Muscle of back (tissue), 11 donors: ENCODE results near the gene SLC4A5. TPM values are rescaled to one million over a fixed set of nuclear protein-coding genes. Genes with fewer than 3 reads are reported as not detected.
"Not testable (repeated sequence)": the region's sequence is repeated elsewhere in the genome, so short reads cannot be mapped to it uniquely, and the experiment has no call there.

Experiments used
- DNase-seq, 3 donors: peaks; one replicate each; pipeline versions ENCODE4 v3.0.0 to v3.0.0-alpha.2; 2013
- polyA plus RNA-seq, 10 donors: library from polyadenylated mRNA; unstranded; fragments of 120-200 nt; gene quantifications; one replicate each; pipeline ENCODE4 v1.2.1, GENCODE V29; 2013; ENCODE audit not compliant: insufficient read length in 10 of 10

Gene SLC4A5
- polyA plus RNA-seq, 10 donors = 1.4 to 3.9 (median 2.2) TPM

DNA sequence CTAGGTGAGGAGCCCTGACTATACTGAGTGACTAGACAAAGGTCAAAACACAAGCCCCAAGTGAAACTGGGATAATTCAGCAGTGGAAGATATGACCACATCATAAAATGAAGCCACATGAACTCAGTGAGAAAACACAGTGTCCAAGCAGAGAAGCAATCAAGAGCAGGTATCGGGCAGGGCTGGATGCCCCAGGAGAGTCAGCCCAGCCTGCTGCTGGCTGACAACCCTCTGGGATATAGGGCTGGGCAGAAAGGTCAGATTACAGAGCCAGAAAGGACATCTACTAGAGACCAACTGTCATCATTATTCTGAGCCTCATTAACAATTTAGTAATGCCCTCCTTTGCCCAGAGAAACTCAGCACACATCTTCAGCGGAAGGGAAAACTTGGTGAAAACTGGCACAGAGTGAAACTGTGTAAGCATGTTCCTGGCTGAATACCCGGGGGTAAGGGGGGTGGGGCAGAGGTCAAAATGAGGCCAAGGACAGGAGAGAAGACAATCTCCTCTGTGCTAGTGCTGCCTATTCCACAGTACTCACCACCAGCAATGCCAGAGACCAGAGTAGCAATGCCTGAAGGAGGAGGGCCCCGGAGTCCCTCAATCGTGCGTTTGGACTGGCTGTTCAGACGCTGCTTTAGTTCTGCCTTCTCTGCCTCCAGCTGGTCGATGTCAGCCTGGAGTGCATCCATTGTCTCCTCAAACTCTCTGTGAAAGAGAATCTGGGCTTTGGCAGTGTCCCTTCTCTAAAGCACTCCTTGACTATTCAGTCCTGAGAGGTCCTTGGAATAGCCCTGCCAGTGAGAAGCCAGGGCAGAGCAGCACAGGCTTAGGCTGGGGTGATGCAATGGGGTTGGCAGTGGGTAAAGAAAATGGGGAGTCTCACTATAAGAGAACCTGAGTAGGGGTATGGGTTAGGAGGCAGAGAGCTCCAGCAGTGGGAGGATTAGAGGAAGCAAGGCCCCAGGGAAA lies 21.6 kb upstream of the SLC4A5 start:
- no peak for DNase-seq

DNA sequence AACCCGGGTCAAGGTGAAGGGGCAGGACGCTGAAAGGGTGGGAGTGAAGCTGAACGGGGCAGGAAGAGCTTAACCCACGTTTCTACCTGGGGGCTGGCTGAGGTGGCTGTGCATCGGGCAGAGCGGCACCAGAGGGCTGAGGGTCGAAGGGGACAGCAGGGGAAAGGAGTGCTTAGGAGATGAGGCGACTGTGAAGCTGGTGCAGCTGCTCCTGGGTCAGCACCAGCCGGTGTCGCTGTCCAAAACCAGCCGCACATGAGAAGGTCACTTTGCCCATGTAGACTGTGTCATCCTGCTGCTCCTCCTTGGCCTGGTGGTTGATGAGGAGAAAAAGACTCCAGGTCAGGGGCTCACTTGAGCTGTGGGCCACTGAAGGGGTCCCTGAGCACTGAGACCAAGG lies 18.1 kb upstream of the SLC4A5 start:
- no peak for DNase-seq

DNA sequence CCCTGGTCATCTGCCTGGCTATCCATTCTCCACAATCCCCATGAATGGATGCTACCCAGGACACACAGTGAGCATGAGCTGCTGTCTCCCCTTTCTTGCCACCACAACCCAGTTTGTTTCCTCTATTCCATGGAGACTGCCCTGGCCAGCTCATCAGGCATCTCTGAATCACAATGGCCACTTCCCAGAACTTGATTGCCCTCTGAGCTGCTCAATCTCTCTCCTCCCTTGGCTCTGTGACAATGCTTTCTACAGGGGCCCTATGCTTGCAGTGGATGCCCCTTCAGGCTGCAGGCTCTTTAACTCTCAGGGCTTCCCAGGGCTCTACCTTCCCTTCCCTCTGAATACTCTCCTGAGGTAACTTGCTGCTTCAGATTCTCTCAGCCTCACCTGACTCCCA lies 14.4 kb upstream of the SLC4A5 start:
- no peak for DNase-seq

DNA sequence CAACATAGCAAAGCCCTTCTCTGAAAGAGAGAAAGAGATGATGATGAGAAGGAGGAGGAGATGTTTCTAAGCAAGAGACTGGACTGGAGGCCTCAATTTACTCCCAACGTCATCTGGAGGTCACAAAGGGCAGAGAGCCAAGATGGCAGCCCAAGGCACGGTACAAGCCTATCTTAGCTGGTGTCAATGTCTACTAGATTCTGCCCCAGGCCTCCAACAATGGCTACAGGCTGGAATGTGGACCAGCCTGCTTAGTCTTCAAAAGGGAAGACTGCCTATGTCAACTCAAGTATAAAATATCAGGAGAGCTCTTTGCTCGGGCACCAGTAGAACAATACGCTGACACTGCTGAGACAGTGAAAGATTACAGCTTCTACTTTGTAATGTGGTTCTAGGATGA lies 6.7 kb upstream of the SLC4A5 start:
- DNase-seq = no peak

DNA sequence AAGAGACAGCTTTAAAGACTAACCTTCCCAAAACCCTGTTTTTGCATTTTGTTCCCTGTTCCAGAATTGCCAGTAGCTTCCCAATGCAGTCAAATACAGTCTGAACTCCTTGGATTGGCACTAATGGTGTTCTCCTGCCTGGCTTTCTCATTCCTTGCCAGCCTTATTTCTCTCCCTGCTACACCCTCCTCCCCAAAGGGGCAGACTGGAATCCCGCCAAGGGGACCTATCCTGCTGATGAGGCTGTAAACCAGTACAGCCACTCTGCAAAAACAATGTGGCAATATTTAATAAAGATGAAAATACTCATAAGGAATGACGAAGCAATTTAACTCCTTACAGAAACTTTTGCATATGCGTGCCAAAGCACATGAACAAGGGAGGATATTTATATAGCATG lies 4.5 kb upstream of the SLC4A5 start:
- no peak for DNase-seq

DNA sequence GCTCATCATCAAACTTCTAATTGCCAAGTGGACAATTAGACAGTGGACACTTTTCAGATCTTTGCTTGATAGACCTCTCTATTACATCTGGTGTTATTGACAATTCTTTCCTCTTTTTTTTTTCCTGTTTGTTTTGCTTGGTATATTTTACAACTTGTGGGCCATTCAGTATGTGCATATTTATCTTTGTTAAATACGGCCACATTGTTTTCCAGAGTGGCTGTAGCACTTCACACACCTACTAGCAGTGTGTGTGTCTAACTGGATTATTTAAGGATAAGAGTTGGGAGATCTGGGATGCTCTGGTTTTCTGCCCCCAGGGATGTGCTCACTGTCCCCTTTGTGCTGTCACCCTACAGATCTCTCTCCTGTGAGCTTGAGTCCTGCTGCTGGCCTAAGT lies 4.1 kb upstream of the SLC4A5 start:
- no peak for DNase-seq

DNA sequence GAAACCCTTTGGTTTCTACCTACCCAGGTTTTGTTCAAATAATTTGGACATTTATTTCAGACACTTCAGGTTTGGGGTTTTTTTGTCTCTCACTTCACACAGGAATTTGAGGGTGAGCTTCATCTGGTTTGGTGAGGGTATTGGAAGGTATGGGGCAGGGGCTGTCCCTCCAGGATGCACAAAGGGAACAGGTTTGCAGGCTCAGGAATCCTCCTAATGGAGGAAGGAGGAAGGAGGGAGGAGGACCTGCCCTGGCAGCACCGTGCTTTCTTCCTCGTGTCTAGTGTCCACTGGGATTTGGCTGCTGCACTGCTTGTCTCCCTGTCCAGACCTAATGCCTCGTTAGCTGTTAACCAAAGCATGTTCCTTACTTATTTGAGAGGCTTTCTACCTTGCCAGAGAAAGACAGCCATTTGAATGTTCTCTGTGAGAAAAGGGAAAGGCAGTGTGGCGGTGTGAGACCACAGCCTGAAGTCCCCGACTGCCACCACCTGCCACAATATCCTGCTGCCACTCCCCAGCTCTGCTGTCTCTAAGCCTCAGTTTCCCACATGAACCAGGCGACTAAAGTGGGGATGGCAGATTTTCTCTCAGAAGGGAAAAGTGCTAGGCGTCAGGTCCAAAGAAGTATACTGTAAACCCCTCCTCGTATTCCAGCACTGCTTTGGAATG lies 2.2 kb upstream of the SLC4A5 start:
- DNase-seq = no peak

DNA sequence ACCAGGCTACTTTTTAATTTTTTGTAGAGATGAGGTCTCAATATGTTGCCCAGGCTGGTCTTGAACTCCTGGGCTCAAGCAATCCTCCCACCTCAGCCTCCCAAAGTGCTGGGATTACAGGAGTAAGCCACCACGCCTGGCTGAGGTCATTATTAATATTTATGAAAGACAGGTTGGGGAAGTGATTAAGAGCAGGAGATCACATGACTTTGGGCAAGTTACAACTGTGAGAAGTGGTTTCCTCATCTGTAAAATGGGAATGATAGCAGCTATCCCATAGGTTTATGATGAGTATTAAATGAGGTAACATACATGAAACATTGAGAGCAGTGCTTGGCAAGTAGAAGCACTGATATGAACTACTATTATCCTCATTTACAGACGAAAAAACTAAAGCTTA lies 7.0 kb downstream of the SLC4A5 start:
- not testable (repeated sequence) for DNase-seq

DNA sequence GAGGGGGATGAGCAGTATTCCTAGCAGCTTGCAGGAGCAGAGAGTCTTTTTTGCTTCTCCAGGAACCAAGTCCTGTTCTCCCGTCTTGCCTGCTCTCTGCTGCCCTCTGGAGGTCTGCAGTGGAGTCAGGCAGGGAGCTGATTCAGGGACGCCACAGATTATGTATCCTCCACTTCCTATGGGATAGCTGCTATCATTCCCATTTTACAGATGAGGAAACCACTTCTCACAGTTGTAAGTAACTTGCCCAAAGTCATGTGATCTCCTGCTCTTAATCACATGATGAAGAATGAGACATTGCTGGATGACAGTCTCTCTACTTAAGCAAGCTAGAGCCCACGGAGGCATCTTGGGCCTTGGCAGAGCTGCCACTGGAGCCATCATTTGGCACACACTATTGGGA lies 8.3 kb downstream of the SLC4A5 start:
- peak; percentile 65 to 87 (median 86) for DNase-seq

DNA sequence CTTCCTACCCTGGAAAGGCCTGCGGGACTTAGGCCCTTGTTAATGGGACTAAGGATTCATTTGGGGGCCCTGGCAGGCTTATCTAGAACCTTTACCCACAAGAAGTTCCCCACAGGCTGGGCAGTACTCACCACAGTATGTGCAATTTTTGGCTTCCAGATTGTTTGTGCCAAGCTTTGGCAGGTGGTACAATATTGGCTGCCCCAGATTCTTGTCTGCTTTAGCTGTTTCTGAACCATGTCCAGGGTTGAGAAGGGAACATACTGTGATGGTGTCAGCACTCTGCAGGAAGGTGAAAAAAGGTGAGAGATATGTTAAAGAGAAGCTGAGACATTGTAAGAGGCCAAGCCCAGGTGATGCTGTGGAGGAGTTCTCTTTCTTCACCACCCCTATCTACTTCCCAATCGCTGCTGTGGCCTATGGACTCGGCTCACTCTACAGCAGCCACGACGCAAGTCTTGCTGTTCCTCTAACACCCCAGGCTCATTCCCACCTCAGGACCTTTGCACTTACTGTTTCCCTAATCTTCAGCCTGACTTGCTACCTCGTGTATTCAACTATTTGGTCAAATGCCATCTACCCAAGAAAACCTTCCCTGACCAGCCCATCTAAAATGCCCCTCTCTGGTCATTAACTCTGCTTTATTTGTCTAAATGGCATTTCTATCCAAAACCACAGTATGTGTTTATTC lies 9.2 kb downstream of the SLC4A5 start:
- no peak for DNase-seq

DNA sequence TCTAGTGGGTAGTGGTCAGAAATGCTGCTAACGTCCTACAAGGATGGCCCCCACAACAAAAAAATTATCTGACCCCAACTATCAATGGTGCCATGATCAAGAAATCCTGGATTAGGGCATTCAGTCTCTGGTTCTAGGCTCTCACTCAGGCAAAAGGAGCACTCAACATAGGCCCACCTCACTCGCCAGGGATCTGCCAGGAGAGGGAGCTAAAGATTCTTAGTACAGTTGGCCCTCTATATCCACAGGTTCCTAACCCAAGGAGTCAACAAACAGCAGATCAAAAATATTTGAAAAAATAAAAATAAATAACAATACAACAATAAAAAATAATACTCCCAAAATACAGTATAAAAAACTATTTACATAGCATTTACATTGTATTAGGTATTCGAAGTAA lies 10.0 kb downstream of the SLC4A5 start:
- DNase-seq = peak in 2 of 3 donors; percentile 3 to 19

DNA sequence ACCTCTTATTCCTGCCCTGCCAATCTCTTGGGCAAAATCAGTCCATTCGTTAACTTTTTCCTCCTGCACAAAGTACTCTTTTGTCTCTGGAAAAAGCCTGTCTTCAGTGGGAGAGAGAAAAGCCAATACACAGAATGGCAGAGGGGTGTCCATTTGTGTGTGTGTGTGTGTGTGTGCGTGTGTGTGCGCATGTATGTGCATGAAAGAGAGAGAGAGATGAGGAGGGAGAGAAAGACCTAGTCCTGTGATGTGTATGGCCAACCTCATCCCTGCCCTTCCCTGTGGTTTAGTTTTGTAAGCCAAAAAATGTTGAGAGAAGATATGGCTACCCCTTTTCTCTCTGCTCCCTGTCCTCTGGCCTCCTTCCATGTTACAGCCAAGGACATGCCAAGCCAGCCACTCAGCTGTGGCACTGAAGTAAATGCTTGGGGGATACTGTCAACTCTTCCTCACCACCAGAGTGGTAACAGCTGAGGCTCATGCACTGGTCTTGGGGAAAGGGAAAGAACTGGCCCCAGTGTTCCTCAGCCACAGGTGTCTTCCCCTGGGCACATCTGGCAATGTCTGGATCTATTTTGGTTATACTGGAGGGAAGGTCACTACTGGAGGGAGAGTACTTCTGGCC lies 10.6 kb downstream of the SLC4A5 start:
- DNase-seq = no peak

DNA sequence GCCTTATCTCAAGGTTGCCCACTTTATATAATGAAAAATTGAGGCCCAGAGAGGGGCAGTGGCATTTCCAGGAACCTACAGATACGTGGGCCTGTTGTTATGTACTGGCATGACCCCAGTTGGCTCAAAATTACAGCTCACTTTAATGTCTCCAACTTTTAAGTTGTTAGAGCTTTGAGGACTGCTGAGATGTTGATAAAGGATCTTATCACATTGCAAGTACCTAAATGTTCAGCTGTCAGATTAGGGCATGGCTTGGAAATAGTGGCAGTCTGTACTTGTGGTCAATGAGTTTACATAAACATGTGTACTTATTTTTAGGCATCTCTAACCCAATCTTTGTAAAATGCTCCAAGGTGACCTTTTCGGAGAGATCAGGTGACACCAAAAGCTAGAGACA lies 14.6 kb downstream of the SLC4A5 start:
- no peak for DNase-seq

DNA sequence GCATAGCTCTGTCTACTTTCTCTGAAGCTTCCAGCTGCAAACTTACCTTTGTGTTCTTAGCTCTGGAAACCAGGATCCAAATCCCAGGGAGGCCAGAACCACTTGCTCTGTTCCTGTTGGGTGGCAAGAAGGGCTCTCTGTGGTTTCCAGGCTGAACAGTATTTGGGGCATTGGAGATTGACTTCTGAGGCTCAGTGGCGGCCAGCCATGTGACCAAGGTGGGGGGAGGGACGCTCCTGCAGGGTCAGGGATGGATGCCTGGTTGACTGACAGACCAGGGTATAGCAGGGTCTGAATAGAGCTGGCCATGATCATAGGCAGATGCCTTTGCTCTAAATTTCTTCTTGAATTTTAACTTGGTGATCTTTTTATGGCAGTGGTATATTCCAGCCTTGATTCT lies 15.1 kb downstream of the SLC4A5 start:
- no peak for DNase-seq

DNA sequence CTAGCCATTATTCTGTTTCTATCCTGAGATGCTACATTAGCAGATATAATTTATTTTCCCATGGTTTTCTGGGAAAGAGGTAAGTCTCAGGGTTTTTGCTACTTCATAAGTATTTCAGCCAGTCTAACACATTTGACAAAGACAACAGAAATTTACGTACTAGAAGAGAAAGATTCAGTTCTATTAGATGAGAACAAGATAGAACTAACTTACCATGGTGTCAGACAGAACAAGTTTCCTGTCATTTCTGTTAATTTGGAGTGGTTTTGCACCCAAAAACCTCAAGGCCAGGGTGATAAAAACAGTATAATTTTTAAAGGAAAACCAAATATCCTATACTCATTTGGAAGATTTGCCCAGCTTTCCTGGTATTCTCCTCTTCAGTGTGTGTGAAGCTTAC lies 15.6 kb downstream of the SLC4A5 start:
- DNase-seq = no peak

DNA sequence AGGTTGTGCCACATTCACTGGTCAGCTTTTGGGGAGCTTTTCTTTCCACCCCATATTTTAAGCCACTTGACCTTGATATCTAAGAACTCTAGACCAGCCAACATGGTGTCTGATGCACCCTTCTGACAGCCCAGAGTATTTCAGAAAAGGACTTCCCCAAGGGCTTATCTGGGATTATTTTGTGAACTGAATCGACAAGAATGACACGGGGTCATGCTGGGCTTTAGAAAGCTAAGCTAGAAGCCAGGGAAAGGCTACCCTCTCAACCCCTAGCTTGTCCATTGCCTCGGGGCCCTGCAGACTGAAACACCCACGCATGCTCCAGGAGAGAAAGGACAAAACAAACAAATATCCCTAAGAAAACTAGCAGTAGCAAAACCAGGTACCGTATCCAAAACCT lies 16.0 kb downstream of the SLC4A5 start:
- no peak for DNase-seq

DNA sequence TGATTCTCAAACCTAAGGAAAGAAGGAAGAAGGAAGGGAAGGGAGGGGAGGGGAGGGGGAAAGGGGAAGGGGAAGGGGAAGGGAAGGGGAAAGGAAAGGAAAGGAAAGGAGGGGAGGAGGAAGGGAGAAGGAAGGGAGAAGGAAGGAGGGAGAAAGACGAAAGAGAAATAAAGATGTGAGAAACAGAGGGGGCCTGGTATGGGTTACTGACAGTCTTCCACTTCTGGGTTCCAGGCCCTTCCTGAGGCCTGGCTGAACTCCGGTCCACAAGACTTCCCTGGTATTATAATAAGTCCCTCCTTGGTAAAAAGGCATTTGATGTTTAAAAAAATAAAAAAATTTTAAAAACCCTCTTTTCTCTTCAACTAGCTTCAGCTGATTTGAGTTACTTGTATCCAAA lies 17.4 kb downstream of the SLC4A5 start:
- no peak for DNase-seq

DNA sequence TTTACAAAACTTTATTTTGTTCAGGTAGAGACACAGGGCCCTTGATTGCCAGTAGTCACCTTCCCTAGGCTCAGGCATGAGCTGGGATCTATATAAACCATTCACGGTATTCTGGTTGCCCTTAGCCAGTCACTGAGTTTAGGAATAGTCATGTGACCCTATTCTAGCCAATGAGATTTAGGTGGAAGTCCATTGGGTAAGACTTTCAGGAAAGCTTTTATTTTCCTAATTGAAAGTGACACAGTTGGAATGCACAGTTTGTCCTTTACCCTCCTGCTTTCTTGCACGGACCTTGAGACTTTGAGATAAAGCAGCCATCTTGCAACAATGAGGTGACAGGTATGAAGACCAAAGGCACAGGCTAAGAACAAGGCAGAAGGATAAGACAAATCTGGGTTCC lies 21.5 kb downstream of the SLC4A5 start:
- no peak for DNase-seq

DNA sequence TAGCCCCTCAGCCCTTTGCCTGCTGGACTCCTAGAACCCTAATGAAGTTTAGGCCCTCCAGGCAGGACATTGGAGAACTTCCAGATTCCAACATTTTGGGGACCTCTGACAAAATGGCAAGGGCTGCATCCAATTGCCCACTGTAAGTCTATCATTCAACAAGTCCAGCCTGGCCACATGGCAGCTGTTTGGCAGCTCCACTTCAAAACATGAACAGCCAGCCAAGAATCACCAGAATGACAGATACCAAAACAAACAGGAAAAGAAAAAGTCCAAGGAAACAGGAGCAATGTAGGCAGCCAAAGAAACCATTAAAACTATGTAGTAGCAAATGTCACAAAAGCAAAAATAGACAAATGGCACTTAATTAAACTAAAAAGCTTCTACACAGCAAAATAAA lies 25.5 kb downstream of the SLC4A5 start:
- DNase-seq = no peak

DNA sequence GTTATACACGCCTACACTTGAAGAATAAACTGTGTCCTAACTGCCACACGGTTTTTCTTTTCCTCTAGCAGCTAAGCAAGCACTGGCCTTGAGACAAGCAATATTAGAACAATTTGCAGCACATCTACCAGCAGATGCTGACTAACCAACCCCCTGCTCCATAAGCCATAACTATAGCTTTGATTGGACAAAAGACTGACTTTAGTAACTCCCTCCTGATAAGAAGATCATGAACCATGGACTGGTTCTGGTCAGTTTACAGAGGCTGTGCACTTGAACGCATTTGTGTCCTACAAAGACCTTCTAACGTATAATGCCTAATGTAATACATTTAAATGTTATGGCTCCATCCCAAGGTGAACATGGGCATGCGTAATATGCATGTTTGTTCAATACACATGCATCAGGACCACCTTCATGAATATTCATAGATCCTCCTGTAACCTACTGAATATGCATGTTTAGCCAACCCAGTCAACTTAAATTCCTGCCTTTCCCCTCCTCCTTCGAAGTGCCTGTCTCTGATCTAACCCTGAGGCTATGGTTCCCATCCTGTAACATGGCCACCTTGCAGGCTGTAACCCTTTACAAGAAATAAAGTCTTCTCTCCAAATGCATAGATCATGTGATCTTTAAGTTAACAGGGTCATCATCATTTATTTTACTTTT lies 26.5 kb downstream of the SLC4A5 start:
- no peak for DNase-seq

DNA sequence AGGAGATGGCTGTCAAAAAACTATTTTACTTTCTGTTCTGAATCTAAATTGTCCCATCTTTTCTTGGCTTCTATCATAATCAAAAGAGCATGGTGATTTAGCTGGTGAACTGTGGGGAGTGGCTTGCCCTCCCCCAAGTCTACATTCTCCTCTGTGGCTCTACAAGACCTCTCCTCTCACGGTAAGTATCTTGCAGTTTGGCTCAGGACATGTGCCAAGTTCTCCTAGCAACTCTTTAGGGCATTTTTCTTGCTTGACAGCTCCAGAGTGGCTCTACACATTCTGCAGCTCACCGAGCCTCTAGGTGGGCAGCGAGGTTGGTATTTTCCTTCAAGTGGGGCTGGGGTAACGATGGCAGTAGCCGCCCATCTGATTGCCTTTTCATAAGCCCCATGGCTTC lies 29.1 kb downstream of the SLC4A5 start:
- DNase-seq = no peak

DNA sequence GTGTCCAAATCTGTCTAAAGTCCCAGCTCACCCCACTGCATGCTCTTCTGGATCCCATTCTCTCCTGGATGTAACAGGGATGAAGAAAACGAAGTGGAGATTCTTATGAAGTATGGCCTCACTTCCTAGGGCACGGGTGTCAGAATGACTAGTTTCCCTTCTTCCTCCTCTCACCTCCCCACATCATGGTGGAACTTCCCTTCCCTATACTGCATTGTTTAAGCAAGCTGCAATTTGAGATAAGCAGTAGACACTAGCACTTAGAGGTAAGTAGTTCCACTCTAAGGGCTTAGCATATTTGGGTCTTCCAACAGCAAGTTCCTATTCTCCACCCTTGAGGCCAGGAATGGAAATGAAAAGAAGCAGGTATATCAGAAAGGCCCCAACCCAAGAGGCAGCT lies 29.7 kb downstream of the SLC4A5 start:
- DNase-seq = no peak
